Measurements from ENCODE around the gene NF1.

- TF ChIP-seq CTCF (IDR thresholded peaks at IDR 0.05) (no peak), POLR2A (IDR thresholded peaks at IDR 0.05) (no peak)
These were observed 131.1 kb downstream of the NF1 start for GRCh38 chr17:31225831-31226230.
